IPS-20b (cell line): ENCODE measurements around the gene STPG2.
"Not testable (repeated sequence)": the region's sequence is repeated elsewhere in the genome, so short reads cannot be mapped to it uniquely, and the experiment has no call there.

ENCODE experiments used
- H3K27ac ChIP-seq: one replicate; pipeline ENCODE4 v1.5.1; 2013; ENCODE audit warnings: low read length
- H3K27me3 ChIP-seq: 2 replicates; pipeline ENCODE4 v1.6.1; 2013; ENCODE audit warnings: mild to moderate bottlenecking, low read length, inconsistent platforms; ENCODE audit not compliant: insufficient read depth
- H3K36me3 ChIP-seq: 2 replicates; pipeline ENCODE4 v1.6.1; 2013; ENCODE audit warnings: low read depth, mild to moderate bottlenecking, inconsistent platforms, low read length, moderate library complexity; ENCODE audit not compliant: insufficient read depth
- H3K4me1 ChIP-seq: 2 replicates; pipeline ENCODE4 v1.6.1; 2013; ENCODE audit warnings: mild to moderate bottlenecking, control low read depth, inconsistent platforms, low read length, moderate library complexity; ENCODE audit not compliant: insufficient read depth
- H3K4me3 ChIP-seq: 2 replicates; pipeline ENCODE4 v1.5.1; 2013; ENCODE audit warnings: mild to moderate bottlenecking, low read length, inconsistent platforms
- H3K9ac ChIP-seq: 2 replicates; pipeline ENCODE4 v1.6.1; 2013; ENCODE audit warnings: low read depth, mild to moderate bottlenecking, inconsistent platforms, low read length, moderate library complexity
- H3K9me3 ChIP-seq: 2 replicates; pipeline ENCODE4 v1.6.1; 2013; ENCODE audit warnings: mild to moderate bottlenecking, low read depth, low read length, inconsistent platforms; ENCODE audit not compliant: insufficient read depth

Gene STPG2

DNA sequence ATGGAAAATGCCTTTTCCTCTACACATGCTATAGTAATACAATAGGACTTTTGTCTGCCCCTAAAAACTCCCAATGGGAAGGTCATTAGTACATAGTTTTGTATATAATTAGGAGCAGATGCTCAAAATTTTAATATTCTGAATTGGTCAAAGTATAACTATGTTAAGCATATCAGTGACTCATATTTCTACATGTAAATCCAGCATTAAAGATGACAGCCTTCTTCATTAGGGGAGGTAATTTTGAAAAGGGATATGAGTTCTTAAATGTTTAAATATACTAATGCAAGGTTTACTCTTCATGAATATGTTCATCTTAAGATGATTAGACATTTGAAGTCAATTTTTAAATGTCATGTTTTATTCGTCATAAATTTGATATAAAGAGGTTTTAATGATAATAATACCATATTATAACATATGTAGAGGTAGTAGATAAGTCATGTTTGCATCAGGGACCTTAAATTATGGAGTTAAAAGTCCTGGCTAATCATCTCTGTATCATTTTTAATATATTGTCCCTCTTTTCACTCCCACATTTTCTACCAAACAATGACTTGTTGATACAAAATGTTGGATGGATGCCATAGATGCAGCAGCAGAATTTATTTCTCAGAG, 218.8 kb downstream of the STPG2 start:
- Histone ChIP-seq H3K9ac (no peak overlapping the region), H3K4me3 (no peak overlapping the region), H3K27me3 (no peaks in the 10 kb centered on the region), H3K36me3 (no peaks in the 10 kb centered on the region), H3K4me1 (no peaks in the 10 kb centered on the region), H3K9me3 (no peaks in the 10 kb centered on the region), H3K27ac (no peak overlapping the region)

DNA sequence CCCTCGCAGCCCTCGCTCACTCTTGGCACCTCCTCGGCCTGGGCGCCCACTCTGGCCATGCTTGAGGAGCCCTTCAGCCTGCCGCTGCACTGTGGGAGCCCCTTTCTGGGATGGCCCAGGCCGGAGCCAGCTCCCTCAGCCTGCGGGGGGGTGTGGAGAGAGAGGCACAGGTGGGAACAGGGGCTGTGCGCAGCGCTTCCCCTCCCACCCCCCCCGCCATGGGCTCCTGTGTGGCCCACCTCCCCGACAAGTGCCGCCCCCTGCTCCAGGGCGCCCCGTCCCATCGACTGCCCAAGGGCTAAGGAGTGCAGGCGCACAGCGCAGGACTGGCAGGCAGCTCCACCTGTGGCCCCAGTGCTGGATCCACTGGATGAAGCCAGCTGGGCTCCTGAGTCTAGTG, 220.2 kb downstream of the STPG2 start:
- Histone ChIP-seq H3K36me3 (no peaks in the 10 kb centered on the region), H3K9ac (no peak overlapping the region)

DNA sequence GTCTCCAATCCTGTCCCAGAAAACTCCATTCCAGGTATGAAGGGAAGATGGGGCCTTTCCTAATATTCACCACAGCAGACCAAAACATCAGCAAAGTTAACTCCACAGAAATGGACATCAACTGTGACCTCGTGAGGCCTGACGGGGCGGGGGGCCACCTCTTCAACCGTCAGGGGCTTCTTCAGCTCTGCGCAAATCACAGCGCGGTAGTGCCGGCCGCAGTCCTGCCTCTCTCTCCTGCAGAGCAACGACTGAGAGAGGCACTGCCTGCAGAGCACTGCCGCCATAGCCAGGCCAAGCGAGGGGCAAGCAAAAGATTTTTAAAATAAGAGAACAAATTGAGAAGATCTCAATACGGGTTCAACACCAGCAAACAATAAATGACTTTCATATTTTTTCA, 226.2 kb downstream of the STPG2 start:
- Histone ChIP-seq H3K36me3 (no peaks in the 10 kb centered on the region), H3K27ac (no peak overlapping the region), H3K4me3 (no peak overlapping the region), H3K4me1 (no peaks in the 10 kb centered on the region), H3K9ac (no peak overlapping the region), H3K9me3 (no peaks in the 10 kb centered on the region), H3K27me3 (no peaks in the 10 kb centered on the region)

More for the DNA sequence above, 220.2 kb downstream of the STPG2 start:
- Histone ChIP-seq H3K27ac (no peak overlapping the region), H3K4me3 (no peak overlapping the region), H3K27me3 (no peaks in the 10 kb centered on the region), H3K4me1 (no peaks in the 10 kb centered on the region), H3K9me3 (no peaks in the 10 kb centered on the region)

GRCh38 chr4:97912156-97912555, 231.1 kb downstream of the STPG2 start:
- no peaks in the 10 kb centered on the region for H3K9me3 ChIP-seq
- no peak overlapping the region for H3K27ac ChIP-seq
- no peaks in the 10 kb centered on the region for H3K36me3 ChIP-seq
- no peak overlapping the region for H3K9ac ChIP-seq
- H3K4me1 ChIP-seq: peaks cover 6% of the 10 kb centered on the region; the same call in 1 of the 2 replicates
- H3K27me3 ChIP-seq: no peaks in the 10 kb centered on the region
- H3K4me3 ChIP-seq: no peak overlapping the region

- no peaks in the 10 kb centered on the region for H3K9me3 ChIP-seq
- no peak overlapping the region for H3K9ac ChIP-seq
- H3K36me3 ChIP-seq: no peaks in the 10 kb centered on the region
- H3K4me1 ChIP-seq: peaks cover 6% of the 10 kb centered on the region; the same call in 1 of the 2 replicates
- H3K27me3 ChIP-seq: no peaks in the 10 kb centered on the region
- no peak overlapping the region for H3K4me3 ChIP-seq
- no peak overlapping the region for H3K27ac ChIP-seq
Measured at GRCh38 chr4:97911236-97911906, 231.9 kb downstream of the STPG2 start.

DNA sequence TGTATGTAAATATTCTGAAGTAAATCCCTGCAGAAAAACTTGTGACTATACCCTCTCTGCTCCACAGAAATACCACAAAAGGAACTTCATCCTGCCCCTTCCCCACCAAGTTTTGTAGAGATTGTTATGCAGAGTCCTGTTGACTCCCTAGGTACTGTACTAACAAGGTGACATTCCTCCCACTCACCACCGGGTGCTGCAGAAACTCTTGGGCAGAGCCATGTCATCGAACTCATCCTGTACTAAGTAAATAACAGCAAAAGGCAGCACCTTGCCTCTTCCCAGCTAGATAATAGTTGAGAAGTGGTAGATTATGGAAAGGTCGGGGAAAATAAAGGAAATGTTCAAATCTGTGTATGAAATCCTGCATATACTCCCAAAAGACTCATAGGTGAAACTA, 233.3 kb downstream of the STPG2 start:
- H3K4me3 ChIP-seq: no peak overlapping the region

DNA sequence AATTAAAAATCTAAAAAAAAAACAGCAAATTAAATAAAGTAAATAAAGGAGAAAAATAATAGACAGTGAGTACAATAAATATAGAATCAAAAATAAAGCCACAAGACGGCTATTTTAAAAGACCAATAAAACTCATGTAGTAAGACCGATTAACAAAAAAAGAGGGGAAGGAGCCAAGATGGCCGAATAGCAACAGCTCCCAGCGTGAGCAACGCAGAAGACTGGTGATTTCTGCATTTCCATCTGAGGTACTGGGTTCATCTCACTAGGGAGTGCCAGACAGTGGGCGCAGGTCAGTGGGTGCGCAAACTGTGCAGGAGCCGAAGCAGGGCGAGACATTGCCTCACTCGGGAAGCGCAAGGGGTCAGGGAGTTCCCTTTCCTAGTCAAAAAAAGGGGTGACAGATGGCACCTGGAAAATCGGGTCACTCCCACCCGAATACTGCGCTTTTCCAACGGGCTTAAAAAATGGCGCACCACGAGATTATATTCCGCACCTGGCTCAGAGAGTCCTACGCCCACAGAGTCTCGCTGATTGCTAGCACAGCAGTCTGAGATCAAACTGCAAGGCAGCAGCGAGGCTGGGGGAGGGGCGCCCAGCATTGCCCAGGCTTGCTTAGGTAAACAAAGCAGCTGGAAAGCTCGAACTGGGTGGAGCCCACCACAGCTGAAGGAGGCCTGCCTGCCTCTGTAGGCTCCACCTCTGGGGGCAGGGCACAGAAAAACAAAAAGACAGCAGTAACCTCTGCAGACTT, 239.7 kb downstream of the STPG2 start:
- not testable (repeated sequence) for H3K36me3 ChIP-seq, H3K27ac ChIP-seq, H3K4me3 ChIP-seq, H3K4me1 ChIP-seq, H3K27me3 ChIP-seq, H3K9ac ChIP-seq, H3K9me3 ChIP-seq

More for the DNA sequence above, 233.3 kb downstream of the STPG2 start:
- peaks cover 6% of the 10 kb centered on the region; the same call in 1 of the 2 replicates for H3K4me1 ChIP-seq
- no peaks in the 10 kb centered on the region for H3K36me3 ChIP-seq
- no peak overlapping the region for H3K27ac ChIP-seq
- no peak overlapping the region for H3K9ac ChIP-seq
- H3K27me3 ChIP-seq: no peaks in the 10 kb centered on the region
- no peaks in the 10 kb centered on the region for H3K9me3 ChIP-seq

GRCh38 chr4:97900229-97900628, 243.0 kb downstream of the STPG2 start:
- peaks cover 6% of the 10 kb centered on the region; the same call in 1 of the 2 replicates for H3K4me1 ChIP-seq
- no peak overlapping the region for H3K4me3 ChIP-seq
- H3K9me3 ChIP-seq: peaks cover 6% of the 10 kb centered on the region
- H3K27me3 ChIP-seq: no peaks in the 10 kb centered on the region
- H3K27ac ChIP-seq: no peak overlapping the region
- no peaks in the 10 kb centered on the region for H3K36me3 ChIP-seq
- no peak overlapping the region for H3K9ac ChIP-seq

- Histone ChIP-seq H3K36me3 (no peaks in the 10 kb centered on the region), H3K4me1 (no peaks in the 10 kb centered on the region), H3K9ac (no peak overlapping the region), H3K4me3 (no peak overlapping the region), H3K9me3 (no peaks in the 10 kb centered on the region), H3K27ac (no peak overlapping the region), H3K27me3 (no peaks in the 10 kb centered on the region)
Measured at GRCh38 chr4:97892592-97893266, 250.5 kb downstream of the STPG2 start.

- no peaks in the 10 kb centered on the region for H3K9me3 ChIP-seq
- no peaks in the 10 kb centered on the region for H3K4me1 ChIP-seq
- no peaks in the 10 kb centered on the region for H3K27me3 ChIP-seq
- H3K4me3 ChIP-seq: no peak overlapping the region
- no peaks in the 10 kb centered on the region for H3K36me3 ChIP-seq
- no peak overlapping the region for H3K27ac ChIP-seq
- no peak overlapping the region for H3K9ac ChIP-seq
Measured at GRCh38 chr4:97879942-97880341, 263.3 kb downstream of the STPG2 start.

DNA sequence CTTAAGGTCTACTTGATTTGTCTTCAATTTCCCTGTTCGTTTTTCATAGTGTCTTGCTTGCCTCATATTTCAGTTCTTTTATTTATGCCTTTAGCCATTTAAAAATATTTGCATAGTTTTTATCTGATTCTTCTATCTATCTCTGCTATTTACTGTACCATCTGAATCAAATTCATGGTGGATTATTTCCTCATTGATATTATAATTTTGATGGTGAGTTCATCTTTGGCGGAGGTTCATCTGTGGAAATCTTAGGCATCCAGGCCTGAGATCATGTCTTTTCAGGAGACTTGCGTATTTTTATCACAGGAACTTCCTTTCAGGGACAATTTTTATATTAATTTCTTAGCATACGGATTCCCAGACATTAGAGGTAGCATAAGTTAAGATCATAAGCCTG, 275.2 kb downstream of the STPG2 start:
- Histone ChIP-seq H3K4me1 (no peaks in the 10 kb centered on the region), H3K27me3 (no peaks in the 10 kb centered on the region), H3K9ac (no peak overlapping the region), H3K4me3 (no peak overlapping the region), H3K9me3 (no peaks in the 10 kb centered on the region), H3K27ac (no peak overlapping the region), H3K36me3 (no peaks in the 10 kb centered on the region)
